Measurements from ENCODE around the gene MRPL37.
"Not testable (repeated sequence)": the region's sequence is repeated elsewhere in the genome, so short reads cannot be mapped to it uniquely, and the experiment has no call there.

MRPL37 gene

DNA sequence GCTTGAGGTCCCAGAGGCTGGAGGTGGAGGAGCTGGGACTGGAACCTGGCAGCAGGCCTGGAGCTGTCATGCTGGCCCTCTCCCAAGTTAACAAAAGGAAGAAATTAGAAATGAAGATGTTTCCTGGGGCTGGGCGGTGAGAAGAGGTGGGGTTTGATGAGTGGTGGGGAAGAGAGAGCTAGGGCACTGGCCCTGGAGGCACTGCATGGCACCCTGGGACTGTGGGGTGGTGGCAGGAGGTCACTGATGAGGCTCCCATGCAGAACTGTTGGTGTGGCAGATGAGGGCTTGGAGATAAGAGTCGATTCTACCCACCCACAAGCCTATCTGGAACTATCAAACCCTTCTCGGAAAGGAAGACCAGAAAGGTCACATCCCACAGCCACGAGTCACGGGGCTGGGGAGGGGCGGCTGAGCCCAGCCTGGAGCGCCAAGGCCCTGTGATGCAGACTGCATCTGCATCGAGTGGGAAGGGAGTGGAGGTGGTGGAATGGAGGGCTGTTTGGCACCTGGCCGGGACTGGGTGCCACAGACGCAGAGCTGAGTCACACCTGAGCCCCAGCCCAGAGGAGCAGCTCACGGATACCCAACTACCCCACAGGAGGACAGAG, 29.4 kb downstream of the MRPL37 start:
- DNase-seq, result no peak
- intact Hi-C loops (cut with DNase I; ENCODE audit: low total_unique reads), result loop anchor here (10.0 kb wide), 1 partner anchor 255 kb away; no protein-coding TSS in a partner anchor
- H3K27ac ChIP-seq, result peak overlapping the region; percentile 56 to 74

DNA sequence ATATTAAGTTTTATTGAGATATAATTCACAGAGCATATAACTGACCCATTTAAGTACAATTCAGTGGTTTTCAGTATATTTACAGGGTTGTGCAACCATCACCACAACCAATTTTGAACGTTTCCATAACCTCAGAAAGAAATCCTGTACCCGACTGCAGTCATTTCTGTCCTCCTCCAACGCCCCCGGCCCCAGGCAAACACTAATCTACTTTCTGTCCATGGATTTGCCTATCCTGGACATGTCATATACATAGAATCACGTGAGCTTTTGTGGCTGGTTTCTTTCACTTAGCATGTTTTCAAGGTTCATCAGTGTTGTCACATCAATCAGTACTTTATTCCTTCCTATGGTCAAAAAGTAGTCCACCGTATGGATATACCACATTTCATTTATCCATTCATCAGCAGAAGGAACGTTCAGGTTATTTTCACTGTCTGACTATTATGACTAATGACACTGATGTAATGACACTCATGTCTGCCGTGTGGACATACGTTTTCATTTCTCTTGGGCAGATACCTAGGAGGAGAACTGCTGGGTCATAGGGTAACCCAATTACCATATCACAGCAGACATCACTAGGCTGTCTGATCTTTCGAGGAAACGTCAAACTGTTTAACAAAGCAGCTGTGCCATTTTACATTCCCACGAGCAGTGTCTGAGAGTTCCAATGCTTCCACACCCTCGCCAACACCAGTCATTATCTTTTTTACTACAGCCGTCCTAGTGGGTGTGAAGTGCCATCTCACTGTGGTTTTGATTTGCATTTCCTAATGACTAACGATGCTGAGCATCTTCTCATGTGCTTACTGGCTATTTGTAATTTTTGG, 30.8 kb downstream of the MRPL37 start:
- Histone ChIP-seq H3K27me3 (no peaks in the 10 kb centered on the region), H3K9me3 (no peaks in the 10 kb centered on the region), H3K4me3 (no peak overlapping the region), H3K27ac (no peak overlapping the region), H3K4me1 (peaks cover 0 to 30% (median 22%) of the 10 kb centered on the region in 4 donors), H3K36me3 (peaks cover 4 to 50% (median 28%) of the 10 kb centered on the region in 3 donors)
- no peak for DNase-seq
- intact Hi-C loops (cut with DNase I; ENCODE audit: low total_unique reads), result loop anchor here (10.0 kb wide), 1 partner anchor 106 kb away; no protein-coding TSS in a partner anchor
- TF ChIP-seq, protein P1, sequence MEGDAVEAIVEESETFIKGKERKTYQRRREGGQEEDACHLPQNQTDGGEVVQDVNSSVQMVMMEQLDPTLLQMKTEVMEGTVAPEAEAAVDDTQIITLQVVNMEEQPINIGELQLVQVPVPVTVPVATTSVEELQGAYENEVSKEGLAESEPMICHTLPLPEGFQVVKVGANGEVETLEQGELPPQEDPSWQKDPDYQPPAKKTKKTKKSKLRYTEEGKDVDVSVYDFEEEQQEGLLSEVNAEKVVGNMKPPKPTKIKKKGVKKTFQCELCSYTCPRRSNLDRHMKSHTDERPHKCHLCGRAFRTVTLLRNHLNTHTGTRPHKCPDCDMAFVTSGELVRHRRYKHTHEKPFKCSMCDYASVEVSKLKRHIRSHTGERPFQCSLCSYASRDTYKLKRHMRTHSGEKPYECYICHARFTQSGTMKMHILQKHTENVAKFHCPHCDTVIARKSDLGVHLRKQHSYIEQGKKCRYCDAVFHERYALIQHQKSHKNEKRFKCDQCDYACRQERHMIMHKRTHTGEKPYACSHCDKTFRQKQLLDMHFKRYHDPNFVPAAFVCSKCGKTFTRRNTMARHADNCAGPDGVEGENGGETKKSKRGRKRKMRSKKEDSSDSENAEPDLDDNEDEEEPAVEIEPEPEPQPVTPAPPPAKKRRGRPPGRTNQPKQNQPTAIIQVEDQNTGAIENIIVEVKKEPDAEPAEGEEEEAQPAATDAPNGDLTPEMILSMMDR (IDR thresholded peaks at IDR 0.05), result no peak

More for the DNA sequence above, 29.4 kb downstream of the MRPL37 start:
- Histone ChIP-seq H3K27me3 (no peaks in the 10 kb centered on the region), H3K36me3 (peaks cover 0 to 56% (median 28%) of the 10 kb centered on the region in 3 donors), H3K4me3 (no peak overlapping the region), H3K9me3 (no peaks in the 10 kb centered on the region), H3K4me1 (peaks cover 0 to 30% (median 22%) of the 10 kb centered on the region in 4 donors)
- TF ChIP-seq, protein P1 (IDR thresholded peaks at IDR 0.05), result no peak

DNA sequence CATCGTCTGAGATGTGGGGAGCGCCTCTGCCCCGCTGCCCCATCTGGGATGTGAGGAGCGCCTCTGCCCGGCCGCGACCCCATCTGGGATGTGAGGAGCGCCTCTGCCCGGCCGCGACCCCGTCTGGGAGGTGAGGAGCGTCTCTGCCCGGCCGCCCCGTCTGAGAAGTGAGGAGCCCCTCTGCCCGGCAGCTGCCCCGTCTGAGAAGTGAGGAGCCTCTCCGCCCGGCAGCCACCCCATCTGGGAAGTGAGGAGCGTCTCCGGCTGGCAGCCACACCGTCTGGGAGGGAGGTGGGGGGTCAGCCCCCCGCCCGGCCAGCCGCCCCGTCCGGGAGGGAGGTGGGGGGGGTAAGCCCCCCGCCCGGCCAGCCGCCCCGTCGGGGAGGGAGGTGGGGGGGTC, 33.2 kb downstream of the MRPL37 start:
- intact Hi-C loops (cut with DNase I; ENCODE audit: low total_unique reads), result loop anchor here (10.0 kb wide), 1 partner anchor 108 kb away; no protein-coding TSS in a partner anchor
- not testable (repeated sequence) for DNase-seq, H3K9me3 ChIP-seq, H3K27ac ChIP-seq, H3K4me3 ChIP-seq, H3K27me3 ChIP-seq
- Histone ChIP-seq H3K4me1 (peaks cover 0 to 17% (median 10%) of the 10 kb centered on the region in 4 donors), H3K36me3 (peaks cover 20 to 54% (median 40%) of the 10 kb centered on the region in 3 donors)

DNA sequence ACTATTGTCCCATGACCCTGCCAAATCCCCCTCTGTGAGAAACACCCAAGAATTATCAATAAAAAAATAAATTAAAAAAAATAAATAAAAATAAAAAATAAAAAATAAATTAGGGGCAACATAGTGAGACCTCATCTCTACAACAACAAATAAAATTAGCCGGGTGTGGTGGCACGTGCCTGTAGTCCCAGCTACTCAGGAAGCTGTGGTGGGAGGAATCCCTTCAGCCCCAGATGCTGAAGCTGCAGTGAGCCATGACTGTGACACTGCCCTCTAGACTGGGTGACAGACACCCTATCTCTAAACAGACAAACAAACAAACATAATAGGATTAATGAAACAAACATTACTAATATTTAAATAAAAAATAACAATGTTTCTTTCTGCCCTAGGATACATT, 34.3 kb downstream of the MRPL37 start:
- H3K9me3 ChIP-seq, result no peaks in the 10 kb centered on the region
- TF ChIP-seq, protein P1 (IDR thresholded peaks at IDR 0.05), result no peak
- intact Hi-C loops (cut with DNase I; ENCODE audit: low total_unique reads), result loop anchor here (10.0 kb wide), 1 partner anchor 109 kb away; no protein-coding TSS in a partner anchor
- H3K27ac ChIP-seq, result no peak overlapping the region
- no peak for DNase-seq
- H3K27me3 ChIP-seq, result no peaks in the 10 kb centered on the region
- peaks cover 0 to 7% (median 2%) of the 10 kb centered on the region in 4 donors for H3K4me1 ChIP-seq
- H3K4me3 ChIP-seq, result no peak overlapping the region
- H3K36me3 ChIP-seq, result peaks cover 29 to 54% (median 43%) of the 10 kb centered on the region in 3 donors

DNA sequence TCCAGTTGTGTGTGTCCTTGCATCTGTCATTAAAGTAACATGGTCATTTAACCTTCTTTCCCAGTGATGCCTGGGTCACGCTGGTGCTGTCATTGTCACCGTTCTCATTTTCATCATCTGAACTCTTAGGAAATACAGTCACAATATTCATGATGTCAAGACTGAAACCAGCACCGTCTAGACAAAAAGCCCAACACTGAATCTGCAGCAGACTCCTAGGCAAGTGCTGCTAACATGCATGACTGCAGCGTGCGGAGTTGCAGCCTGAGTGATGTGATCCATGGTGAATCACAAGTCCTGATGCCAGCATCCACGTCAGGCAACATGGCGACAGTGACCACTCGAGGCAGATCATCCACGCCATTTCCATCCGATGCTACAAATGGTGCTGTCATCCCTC, 37.6 kb downstream of the MRPL37 start:
- peaks cover 34 to 78% (median 50%) of the 10 kb centered on the region in 3 donors for H3K36me3 ChIP-seq
- no peak overlapping the region for H3K4me3 ChIP-seq
- intact Hi-C loops (cut with DNase I; ENCODE audit: low total_unique reads), result loop anchor here (10.0 kb wide), 1 partner anchor 113 kb away; no protein-coding TSS in a partner anchor
- H3K4me1 ChIP-seq, result peaks cover 0 to 24% (median 7%) of the 10 kb centered on the region in 4 donors
- TF ChIP-seq, protein P1 (IDR thresholded peaks at IDR 0.05), result no peak
- H3K27me3 ChIP-seq, result no peaks in the 10 kb centered on the region
- H3K9me3 ChIP-seq, result no peaks in the 10 kb centered on the region
- no peak for DNase-seq
- H3K27ac ChIP-seq, result no peak overlapping the region

Measured in tibial artery (tissue), 4 donors.